Measurements from ENCODE around the gene IKBKE.

GRCh38 chr1:206493279-206493678 is 23.0 kb downstream of the IKBKE start:
- TF ChIP-seq CTCF (IDR thresholded peaks at IDR 0.05; ENCODE audit: low read length) = no peak
- TF ChIP-seq EZH2 (IDR thresholded peaks at IDR 0.05; ENCODE audit: borderline replicate concordance, low read length) = no peak
